Activated CD4-positive, alpha-beta T cell treated with anti-CD3 and anti-CD28 coated beads for 24 hours (primary cell): ENCODE measurements around the gene CDC20B.
"Not testable (repeated sequence)": the region's sequence is repeated elsewhere in the genome, so short reads cannot be mapped to it uniquely, and the experiment has no call there.

Experiments used
- DNase-seq, 2 donors: peaks; one replicate each; pipeline ENCODE4 v3.0.0-alpha.2; 2020; ENCODE audit warnings: low read depth in 2 of 2

CDC20B gene

GRCh38 chr5:55104036-55104772 lies 68.8 kb downstream of the CDC20B start:
- DNase-seq: no peak

GRCh38 chr5:55102348-55102747 lies 70.6 kb downstream of the CDC20B start, which contains the start of gene GZMA:
Gene GZMA (plus strand): TSS chr5:55102646. CDS start chr5:55102683, 37 bp downstream.
- DNase-seq: no peak

- no peak for DNase-seq
These were observed 71.3 kb downstream of the CDC20B start for GRCh38 chr5:55101556-55102276.

GRCh38 chr5:55101148-55101547 lies 71.8 kb downstream of the CDC20B start:
- not testable (repeated sequence) for DNase-seq

GRCh38 chr5:55096861-55097260 lies 76.1 kb downstream of the CDC20B start:
- no peak for DNase-seq

GRCh38 chr5:55096182-55096581 lies 76.8 kb downstream of the CDC20B start:
- DNase-seq: no peak

GRCh38 chr5:55091011-55091410 lies 82.0 kb downstream of the CDC20B start:
- DNase-seq: not testable (repeated sequence)

GRCh38 chr5:55089301-55089700 lies 83.7 kb downstream of the CDC20B start:
- DNase-seq: not testable (repeated sequence)

GRCh38 chr5:55081541-55081940 lies 91.4 kb downstream of the CDC20B start:
- DNase-seq: no peak

GRCh38 chr5:55073211-55073610 lies 99.8 kb downstream of the CDC20B start:
- DNase-seq: no peak

GRCh38 chr5:55072666-55073065 lies 100.3 kb downstream of the CDC20B start:
- no peak for DNase-seq

GRCh38 chr5:55071413-55071812 lies 101.6 kb downstream of the CDC20B start:
- no peak for DNase-seq

GRCh38 chr5:55070968-55071367 lies 102.0 kb downstream of the CDC20B start:
- no peak for DNase-seq

GRCh38 chr5:55066277-55066676 lies 106.7 kb downstream of the CDC20B start:
- DNase-seq: no peak

GRCh38 chr5:55064523-55064922 lies 108.5 kb downstream of the CDC20B start:
- DNase-seq: no peak

GRCh38 chr5:55063899-55064298 lies 109.1 kb downstream of the CDC20B start:
- no peak for DNase-seq

- no peak for DNase-seq
These were observed 109.6 kb downstream of the CDC20B start for GRCh38 chr5:55063220-55063863.
